ENCODE measurements around the gene NLRP4. TPM values are rescaled to one million over a fixed set of nuclear protein-coding genes. Genes with fewer than 3 reads are reported as not detected.

NLRP4 gene, protein sequence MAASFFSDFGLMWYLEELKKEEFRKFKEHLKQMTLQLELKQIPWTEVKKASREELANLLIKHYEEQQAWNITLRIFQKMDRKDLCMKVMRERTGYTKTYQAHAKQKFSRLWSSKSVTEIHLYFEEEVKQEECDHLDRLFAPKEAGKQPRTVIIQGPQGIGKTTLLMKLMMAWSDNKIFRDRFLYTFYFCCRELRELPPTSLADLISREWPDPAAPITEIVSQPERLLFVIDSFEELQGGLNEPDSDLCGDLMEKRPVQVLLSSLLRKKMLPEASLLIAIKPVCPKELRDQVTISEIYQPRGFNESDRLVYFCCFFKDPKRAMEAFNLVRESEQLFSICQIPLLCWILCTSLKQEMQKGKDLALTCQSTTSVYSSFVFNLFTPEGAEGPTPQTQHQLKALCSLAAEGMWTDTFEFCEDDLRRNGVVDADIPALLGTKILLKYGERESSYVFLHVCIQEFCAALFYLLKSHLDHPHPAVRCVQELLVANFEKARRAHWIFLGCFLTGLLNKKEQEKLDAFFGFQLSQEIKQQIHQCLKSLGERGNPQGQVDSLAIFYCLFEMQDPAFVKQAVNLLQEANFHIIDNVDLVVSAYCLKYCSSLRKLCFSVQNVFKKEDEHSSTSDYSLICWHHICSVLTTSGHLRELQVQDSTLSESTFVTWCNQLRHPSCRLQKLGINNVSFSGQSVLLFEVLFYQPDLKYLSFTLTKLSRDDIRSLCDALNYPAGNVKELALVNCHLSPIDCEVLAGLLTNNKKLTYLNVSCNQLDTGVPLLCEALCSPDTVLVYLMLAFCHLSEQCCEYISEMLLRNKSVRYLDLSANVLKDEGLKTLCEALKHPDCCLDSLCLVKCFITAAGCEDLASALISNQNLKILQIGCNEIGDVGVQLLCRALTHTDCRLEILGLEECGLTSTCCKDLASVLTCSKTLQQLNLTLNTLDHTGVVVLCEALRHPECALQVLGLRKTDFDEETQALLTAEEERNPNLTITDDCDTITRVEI
- polyA plus RNA-seq (2012; ENCODE audit: insufficient read depth, insufficient read length, low read depth), result not detected

DNA sequence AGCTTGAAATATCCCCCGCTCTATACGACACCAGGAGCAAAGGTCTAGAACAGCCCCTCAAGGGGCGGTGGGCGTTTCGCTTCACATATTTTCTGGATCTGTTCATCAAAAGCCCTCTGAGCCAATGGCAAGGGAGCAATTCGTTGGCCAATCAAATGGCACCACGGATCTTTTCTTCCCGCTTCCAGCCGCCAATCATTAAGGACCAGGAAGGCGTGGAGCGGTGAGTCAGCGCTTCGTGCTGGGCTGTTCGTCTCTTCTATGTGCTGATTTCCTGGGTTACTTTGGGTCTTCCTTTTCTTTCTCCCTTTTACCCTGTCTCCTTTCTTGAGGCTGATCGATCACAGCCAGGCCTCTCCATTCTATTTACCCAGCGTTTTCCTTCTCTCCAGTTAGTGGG lies at the start of gene NLRP4:
Gene NLRP4, plus strand, starts transcription at position 201 of the 400 bp plus-strand sequence. CDS start 15,541 bp downstream, outside the sequence.
- H3K27me3 ChIP-seq, result peaks cover 10% of the 10 kb centered on the region; the same call in 1 of the 2 replicates
- no peaks in the 10 kb centered on the region for H3K9me3 ChIP-seq
- TF ChIP-seq, protein P1, sequence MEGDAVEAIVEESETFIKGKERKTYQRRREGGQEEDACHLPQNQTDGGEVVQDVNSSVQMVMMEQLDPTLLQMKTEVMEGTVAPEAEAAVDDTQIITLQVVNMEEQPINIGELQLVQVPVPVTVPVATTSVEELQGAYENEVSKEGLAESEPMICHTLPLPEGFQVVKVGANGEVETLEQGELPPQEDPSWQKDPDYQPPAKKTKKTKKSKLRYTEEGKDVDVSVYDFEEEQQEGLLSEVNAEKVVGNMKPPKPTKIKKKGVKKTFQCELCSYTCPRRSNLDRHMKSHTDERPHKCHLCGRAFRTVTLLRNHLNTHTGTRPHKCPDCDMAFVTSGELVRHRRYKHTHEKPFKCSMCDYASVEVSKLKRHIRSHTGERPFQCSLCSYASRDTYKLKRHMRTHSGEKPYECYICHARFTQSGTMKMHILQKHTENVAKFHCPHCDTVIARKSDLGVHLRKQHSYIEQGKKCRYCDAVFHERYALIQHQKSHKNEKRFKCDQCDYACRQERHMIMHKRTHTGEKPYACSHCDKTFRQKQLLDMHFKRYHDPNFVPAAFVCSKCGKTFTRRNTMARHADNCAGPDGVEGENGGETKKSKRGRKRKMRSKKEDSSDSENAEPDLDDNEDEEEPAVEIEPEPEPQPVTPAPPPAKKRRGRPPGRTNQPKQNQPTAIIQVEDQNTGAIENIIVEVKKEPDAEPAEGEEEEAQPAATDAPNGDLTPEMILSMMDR (IDR thresholded peaks at IDR 0.05; ENCODE audit: low read depth, low read length), result no peak
- no peaks in the 10 kb centered on the region for H3K36me3 ChIP-seq
- H3K4me3 ChIP-seq (ENCODE audit: low read depth, low read length), result no peak within 1 kb of the TSS
- no peak for DNase-seq
- no peaks in the 10 kb centered on the region for H3K4me1 ChIP-seq

DNA sequence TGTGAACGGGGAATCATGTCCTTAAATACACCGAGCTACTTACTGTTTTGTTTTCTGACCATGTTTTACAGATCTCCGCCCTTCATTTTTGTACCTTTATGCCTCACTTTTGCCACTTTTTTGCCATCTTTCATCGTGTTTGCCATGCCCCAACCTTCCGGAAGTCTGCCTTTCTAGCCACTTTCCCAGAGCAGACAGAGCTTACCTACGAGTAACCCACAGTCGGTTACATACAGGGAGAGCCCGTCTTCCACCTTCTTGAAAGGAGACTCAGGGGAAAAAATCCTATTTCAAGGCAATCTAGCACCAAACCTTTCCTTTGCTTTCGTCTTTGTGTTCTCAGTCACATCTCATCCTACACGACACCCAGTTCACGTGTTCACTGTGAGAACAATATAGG lies 41.3 kb upstream of the NLRP4 start:
- Histone ChIP-seq H3K4me1 (no peaks in the 10 kb centered on the region), H3K4me3 (ENCODE audit: low read depth, low read length) (no peak overlapping the region), H3K36me3 (no peaks in the 10 kb centered on the region), H3K9me3 (no peaks in the 10 kb centered on the region), H3K27me3 (peaks cover 13% of the 10 kb centered on the region)
- TF ChIP-seq, protein P1 (IDR thresholded peaks at IDR 0.05; ENCODE audit: low read depth, low read length), result no peak
- DNase-seq, result no peak

DNA sequence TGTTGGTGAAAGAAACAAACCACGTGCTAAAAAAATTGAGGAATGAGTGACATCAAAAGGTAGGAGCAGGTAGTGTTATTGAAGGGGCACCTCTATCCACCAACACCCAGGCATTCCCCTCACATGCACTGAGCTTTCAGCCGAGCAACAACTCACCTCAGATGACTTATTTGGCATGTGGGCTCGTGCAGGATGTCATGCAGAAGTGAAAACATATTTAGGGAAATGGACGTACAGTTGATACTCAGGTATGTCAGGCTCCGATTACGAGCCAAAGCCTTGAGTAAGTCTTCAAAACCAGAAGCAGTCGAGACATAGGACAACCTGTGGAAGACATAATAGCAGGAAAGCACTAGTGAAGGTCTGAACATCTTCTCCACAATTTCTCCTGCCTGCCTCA lies 34.9 kb upstream of the NLRP4 start:
- DNase-seq, result no peak
- H3K27me3 ChIP-seq, result peaks cover 20% of the 10 kb centered on the region

DNA sequence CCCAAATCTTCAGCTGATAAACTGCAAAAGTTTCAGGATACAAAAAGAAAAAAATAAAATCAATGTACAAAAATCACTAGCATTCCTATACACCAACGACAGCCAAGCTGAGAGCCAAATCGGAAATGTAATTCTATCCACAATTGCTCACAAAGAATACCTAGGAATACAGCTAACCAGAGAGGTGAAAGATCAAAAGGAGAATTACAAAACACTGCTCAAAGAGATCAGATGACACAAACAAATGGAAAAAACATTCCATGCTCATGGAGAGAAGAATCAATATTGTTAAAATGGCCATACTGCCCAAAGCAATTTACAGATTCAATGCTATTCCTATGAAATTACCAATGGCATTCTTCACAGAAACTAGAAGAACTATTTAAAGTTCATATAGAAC lies 34.1 kb upstream of the NLRP4 start:
- H3K27me3 ChIP-seq, result peaks cover 15% of the 10 kb centered on the region
- TF ChIP-seq, protein P1 (IDR thresholded peaks at IDR 0.05; ENCODE audit: low read depth, low read length), result no peak

More for the DNA sequence above, 34.9 kb upstream of the NLRP4 start:
- 0 out of 2 replicates have a peak, but pooled peaks cover 2% of the 10 kb centered on the region for H3K9me3 ChIP-seq
- H3K36me3 ChIP-seq, result no peaks in the 10 kb centered on the region
- TF ChIP-seq, protein P1 (IDR thresholded peaks at IDR 0.05; ENCODE audit: low read depth, low read length), result no peak
- H3K4me3 ChIP-seq (ENCODE audit: low read depth, low read length), result no peak overlapping the region
- no peaks in the 10 kb centered on the region for H3K4me1 ChIP-seq

DNA sequence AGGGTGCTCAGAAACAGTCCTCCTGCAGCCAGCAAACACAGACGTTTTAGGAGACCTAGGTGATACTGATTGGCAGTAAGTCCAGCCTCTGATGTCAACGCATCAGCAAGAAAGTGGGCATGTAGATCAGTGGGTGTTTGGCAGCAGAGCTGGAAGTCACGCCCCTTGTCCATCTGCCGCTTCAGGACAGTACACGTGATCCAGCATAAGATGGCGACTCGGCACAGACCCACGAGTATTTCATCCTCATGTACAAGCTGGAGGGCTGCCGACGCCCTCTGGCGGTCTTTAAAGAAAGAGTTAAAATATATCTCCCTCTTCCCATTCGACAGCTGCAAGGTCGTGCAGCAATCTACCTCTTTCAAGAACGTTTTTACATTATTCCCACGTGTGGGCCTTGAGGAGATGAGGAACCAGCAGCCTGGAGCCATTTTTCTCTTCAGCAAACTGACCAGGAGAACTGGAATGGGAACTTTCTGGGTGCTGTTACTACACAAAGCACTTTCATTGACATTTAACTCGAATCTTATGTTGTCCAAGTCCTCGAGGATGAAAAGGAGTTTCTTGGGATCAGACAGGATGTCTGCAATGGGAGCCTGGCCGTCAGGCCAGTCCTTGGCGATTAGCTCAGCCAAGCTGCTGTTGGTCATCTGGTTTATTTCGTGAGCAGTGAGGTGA lies 26.8 kb upstream of the NLRP4 start:
- TF ChIP-seq, protein P1 (IDR thresholded peaks at IDR 0.05; ENCODE audit: low read depth, low read length), result peak; percentile 77
- no peaks in the 10 kb centered on the region for H3K4me1 ChIP-seq
- H3K9me3 ChIP-seq, result no peaks in the 10 kb centered on the region; the same call in 1 of the 2 replicates
- peak; percentile 84 for DNase-seq
- H3K4me3 ChIP-seq (ENCODE audit: low read depth, low read length), result no peak overlapping the region
- peaks cover 27% of the 10 kb centered on the region for H3K27me3 ChIP-seq
- H3K36me3 ChIP-seq, result no peaks in the 10 kb centered on the region

More for the DNA sequence above, 34.1 kb upstream of the NLRP4 start:
- DNase-seq, result no peak
- Histone ChIP-seq H3K4me3 (ENCODE audit: low read depth, low read length) (no peak overlapping the region), H3K4me1 (no peaks in the 10 kb centered on the region), H3K9me3 (0 out of 2 replicates have a peak, but pooled peaks cover 2% of the 10 kb centered on the region), H3K36me3 (no peaks in the 10 kb centered on the region)
